NCI-H2196 (cell line): ENCODE data around the gene SLC2A10.

Experiments
- DNase-seq: peaks from one replicate; lab custom pipeline; 2025; ENCODE audit not compliant: unreplicated experiment; lab: John Stamatoyannopoulos, UW

Gene SLC2A10

GRCh38 chr20:46702447-46703203 lies 6.8 kb upstream of the SLC2A10 start:
- DNase-seq: no peak

GRCh38 chr20:46703435-46703834 lies 6.0 kb upstream of the SLC2A10 start:
- no peak for DNase-seq

- DNase-seq: no peak
Measured at GRCh38 chr20:46704714-46705377, 4.6 kb upstream of the SLC2A10 start.

GRCh38 chr20:46705378-46705729 lies 4.1 kb upstream of the SLC2A10 start:
- DNase-seq: no peak

- no peak for DNase-seq
Measured at GRCh38 chr20:46706242-46706641, 3.2 kb upstream of the SLC2A10 start.

GRCh38 chr20:46708172-46708860 lies 1.1 kb upstream of the SLC2A10 start:
- no peak for DNase-seq

GRCh38 chr20:46709055-46709458 lies 392 bp upstream of the SLC2A10 start:
- DNase-seq: no peak

GRCh38 chr20:46710153-46710913 lies 884 bp downstream of the SLC2A10 start:
- no peak for DNase-seq

- DNase-seq: no peak
Measured at GRCh38 chr20:46712056-46712636, 2.7 kb downstream of the SLC2A10 start.

- no peak for DNase-seq
Measured at GRCh38 chr20:46713957-46714834, 4.7 kb downstream of the SLC2A10 start.

GRCh38 chr20:46715292-46715756 lies 5.9 kb downstream of the SLC2A10 start:
- DNase-seq: no peak

- no peak for DNase-seq
Measured at GRCh38 chr20:46717818-46718541, 8.5 kb downstream of the SLC2A10 start.

- DNase-seq: no peak
Measured at GRCh38 chr20:46720019-46720418, 10.6 kb downstream of the SLC2A10 start.

GRCh38 chr20:46720776-46721425 lies 11.5 kb downstream of the SLC2A10 start:
- no peak for DNase-seq

GRCh38 chr20:46721476-46721875 lies 12.0 kb downstream of the SLC2A10 start:
- DNase-seq: no peak

- no peak for DNase-seq
Measured at GRCh38 chr20:46722450-46722849, 13.0 kb downstream of the SLC2A10 start.

- DNase-seq: no peak
Measured at GRCh38 chr20:46723039-46723438, 13.6 kb downstream of the SLC2A10 start.

GRCh38 chr20:46724343-46724959 lies 15.0 kb downstream of the SLC2A10 start:
- DNase-seq: no peak
